ENCODE measurements around the gene RAB28. TPM values are rescaled to one million over a fixed set of nuclear protein-coding genes. Genes with fewer than 3 reads are reported as not detected.

Gene RAB28
- total RNA-seq, 1 experiment from 2014 or later: 12.1 TPM

- no TSS peak for BruUV-seq (replicated peaks)
- H4K20me1 ChIP-seq (ENCODE audit: insufficient read depth): no peaks in the 10 kb centered on the region
Observed at GRCh38 chr4:13340672-13341071, 143.5 kb downstream of the RAB28 start.

More at GRCh38 chr4:13340672-13341071, 143.5 kb downstream of the RAB28 start:
- DNase-seq (ENCODE audit: low read depth, low spot score): no peak
- RAD21 ChIA-PET (ENCODE audit: low non-redundant PET in 1 of 2, low total read pairs in 2 of 2, uncharacterized antibody in 2 of 2, unreplicated experiment in 2 of 2): no interaction called here
- H3K4me2 ChIP-seq (ENCODE audit: low read length): no peak overlapping the region
- POLR2A ChIA-PET: no interaction called here
- no peaks in the 10 kb centered on the region for H3K4me1 ChIP-seq (ENCODE audit: control insufficient read depth in 1 of 2, insufficient read depth in 2 of 2, low read length in 2 of 2)
- no peaks in the 10 kb centered on the region for H3K9me2 ChIP-seq (ENCODE audit: insufficient read depth)
- TF ChIP-seq YY1 (IDR thresholded peaks at IDR 0.05; ENCODE audit: extremely low read depth, insufficient replicate concordance, low read depth, low read length) (no peak), EZH2 (IDR thresholded peaks at IDR 0.05) (no peak), ELF1 (IDR thresholded peaks at IDR 0.05; ENCODE audit: borderline replicate concordance, low read depth) (no peak), EZH2phosphoT487 (IDR thresholded peaks at IDR 0.05; ENCODE audit: borderline replicate concordance) (no peak), FOSL1 (IDR thresholded peaks at IDR 0.05; ENCODE audit: low read depth) (no peak), ATF3 (IDR thresholded peaks at IDR 0.05) (no peak), JUND (IDR thresholded peaks at IDR 0.05) (no peak), SRF (IDR thresholded peaks at IDR 0.05; ENCODE audit: low read depth) (no peak), POLR2A (IDR thresholded peaks at IDR 0.05; ENCODE audit: borderline replicate concordance, extremely low read depth, insufficient read depth, insufficient read length) (no peak)
- TF ChIP-seq, protein P1, sequence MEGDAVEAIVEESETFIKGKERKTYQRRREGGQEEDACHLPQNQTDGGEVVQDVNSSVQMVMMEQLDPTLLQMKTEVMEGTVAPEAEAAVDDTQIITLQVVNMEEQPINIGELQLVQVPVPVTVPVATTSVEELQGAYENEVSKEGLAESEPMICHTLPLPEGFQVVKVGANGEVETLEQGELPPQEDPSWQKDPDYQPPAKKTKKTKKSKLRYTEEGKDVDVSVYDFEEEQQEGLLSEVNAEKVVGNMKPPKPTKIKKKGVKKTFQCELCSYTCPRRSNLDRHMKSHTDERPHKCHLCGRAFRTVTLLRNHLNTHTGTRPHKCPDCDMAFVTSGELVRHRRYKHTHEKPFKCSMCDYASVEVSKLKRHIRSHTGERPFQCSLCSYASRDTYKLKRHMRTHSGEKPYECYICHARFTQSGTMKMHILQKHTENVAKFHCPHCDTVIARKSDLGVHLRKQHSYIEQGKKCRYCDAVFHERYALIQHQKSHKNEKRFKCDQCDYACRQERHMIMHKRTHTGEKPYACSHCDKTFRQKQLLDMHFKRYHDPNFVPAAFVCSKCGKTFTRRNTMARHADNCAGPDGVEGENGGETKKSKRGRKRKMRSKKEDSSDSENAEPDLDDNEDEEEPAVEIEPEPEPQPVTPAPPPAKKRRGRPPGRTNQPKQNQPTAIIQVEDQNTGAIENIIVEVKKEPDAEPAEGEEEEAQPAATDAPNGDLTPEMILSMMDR (IDR thresholded peaks at IDR 0.05 in 2 of 3, conservative IDR thresholded peaks at IDR 0.05 in 1 of 3; ENCODE audit: borderline replicate concordance in 1 of 3, insufficient read depth in 1 of 3, low read depth in 2 of 3, low read length in 2 of 3): no peak
- TF ChIP-seq, protein P2, sequence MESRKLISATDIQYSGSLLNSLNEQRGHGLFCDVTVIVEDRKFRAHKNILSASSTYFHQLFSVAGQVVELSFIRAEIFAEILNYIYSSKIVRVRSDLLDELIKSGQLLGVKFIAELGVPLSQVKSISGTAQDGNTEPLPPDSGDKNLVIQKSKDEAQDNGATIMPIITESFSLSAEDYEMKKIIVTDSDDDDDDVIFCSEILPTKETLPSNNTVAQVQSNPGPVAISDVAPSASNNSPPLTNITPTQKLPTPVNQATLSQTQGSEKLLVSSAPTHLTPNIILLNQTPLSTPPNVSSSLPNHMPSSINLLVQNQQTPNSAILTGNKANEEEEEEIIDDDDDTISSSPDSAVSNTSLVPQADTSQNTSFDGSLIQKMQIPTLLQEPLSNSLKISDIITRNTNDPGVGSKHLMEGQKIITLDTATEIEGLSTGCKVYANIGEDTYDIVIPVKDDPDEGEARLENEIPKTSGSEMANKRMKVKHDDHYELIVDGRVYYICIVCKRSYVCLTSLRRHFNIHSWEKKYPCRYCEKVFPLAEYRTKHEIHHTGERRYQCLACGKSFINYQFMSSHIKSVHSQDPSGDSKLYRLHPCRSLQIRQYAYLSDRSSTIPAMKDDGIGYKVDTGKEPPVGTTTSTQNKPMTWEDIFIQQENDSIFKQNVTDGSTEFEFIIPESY (IDR thresholded peaks at IDR 0.05; ENCODE audit: extremely low read depth, insufficient replicate concordance, low read length): no peak
- H3K4me3 ChIP-seq (replicated peaks in 1 of 2; ENCODE audit: low read depth in 1 of 2, low read length in 2 of 2): no peak overlapping the region
- intact Hi-C loops (cut with micrococcal nuclease): no loop called here
- H3K36me3 ChIP-seq (ENCODE audit: control insufficient read depth in 1 of 2, insufficient read depth in 2 of 2, low read length in 2 of 2): no peaks in the 10 kb centered on the region
- no peak overlapping the region for H2AFZ ChIP-seq (ENCODE audit: low read depth, low read length, poor library complexity, severe bottlenecking)
- CTCF ChIA-PET: no interaction called here
- H3K27ac ChIP-seq (ENCODE audit: low read depth, low read length): no peak overlapping the region
- H3K9me3 ChIP-seq (ENCODE audit: control insufficient read depth in 1 of 2, insufficient read depth in 1 of 2, low read depth in 1 of 2, low read length in 2 of 2): no peaks in the 10 kb centered on the region
- ATAC-seq: no peak
- no peak overlapping the region for H3K9ac ChIP-seq (ENCODE audit: low read length)
- no peaks in the 10 kb centered on the region for H3K79me2 ChIP-seq (ENCODE audit: insufficient read depth, low read length)
- no peaks in the 10 kb centered on the region for H3K27me3 ChIP-seq (ENCODE audit: insufficient read depth, low read length)

Measured in HCT116 (cell line).